Panc1 (cell line): ENCODE measurements around the gene PPIL1. TPM values are rescaled to one million over a fixed set of nuclear protein-coding genes. Genes with fewer than 3 reads are reported as not detected.

ENCODE experiments used
- ATAC-seq: fragments of 200-7000 bp; cut with Tn5 transposase; 2 replicates; pipeline ENCODE4 v1.9.1; 2020; ENCODE audit warnings: mild to moderate bottlenecking, moderate library complexity
- BruUV-seq: library from RNA; stranded (reverse); fragments of 400-500 nt; replicated peaks from 2 replicates; lab custom pipeline; 2021; lab: Mats Ljungman, UMichigan
- CTCF ChIA-PET: fragments of 300-600 bp; sonication (Branson Sonifier 250); formaldehyde crosslinking; loops from one replicate; lab custom pipeline; 2022; ENCODE audit warnings: antibody characterized with exemption; lab: Charles Lee
- POLR2A ChIA-PET: fragments of 300-600 bp; sonication (Branson Sonifier 250); formaldehyde crosslinking; loops from one replicate; lab custom pipeline; 2022; ENCODE audit warnings: antibody characterized with exemption; lab: Charles Lee
- DNase-seq: peaks from one replicate; pipeline ENCODE4 v3.0.0-alpha.2; 2010; ENCODE audit warnings: low read depth, low spot score
- H3K27ac ChIP-seq: 2 replicates; pipeline ENCODE4 v1.5.1; 2011; ENCODE audit warnings: mild to moderate bottlenecking, low read length, inconsistent platforms
- H3K27me3 ChIP-seq: fragments of 200-500 bp; sonication (Bioruptor generic); 2 replicates; pipeline ENCODE4 v1.6.0; 2014; ENCODE audit warnings: low read length, inconsistent platforms; ENCODE audit not compliant: control insufficient read depth, insufficient read depth
- H3K36me3 ChIP-seq: fragments of 200-500 bp; sonication (Bioruptor generic); 2 replicates; pipeline ENCODE4 v1.5.1; 2014; ENCODE audit warnings: inconsistent platforms, mild to moderate bottlenecking, low read length, moderate library complexity; ENCODE audit not compliant: control insufficient read depth, insufficient read depth
- H3K4me1 ChIP-seq: 2 replicates; pipeline ENCODE4 v1.5.1; 2011; ENCODE audit warnings: inconsistent platforms, mild to moderate bottlenecking, low read length, moderate library complexity; ENCODE audit not compliant: control insufficient read depth, insufficient read depth
- H3K4me3 ChIP-seq, 2 experiments: 2 replicates each; pipeline ENCODE4 v1.5.1; 2011 to 2012; ENCODE audit warnings: low read depth in 2 of 2, low read length in 2 of 2, mild to moderate bottlenecking in 2 of 2, inconsistent platforms in 1 of 2, moderate library complexity in 1 of 2
- H3K9me3 ChIP-seq: fragments of 200-500 bp; sonication (Bioruptor generic); 2 replicates; pipeline ENCODE4 v1.5.1; 2014; ENCODE audit warnings: low read depth, mild to moderate bottlenecking, inconsistent platforms, low read length, moderate library complexity; ENCODE audit not compliant: control insufficient read depth, insufficient read depth
- CTCF ChIP-seq: fragments of 450-650 bp; IDR thresholded peaks from 2 replicates; pipeline ENCODE4 v1.5.1; 2017; ENCODE audit warnings: mild to moderate bottlenecking
- POLR2AphosphoS5 ChIP-seq: IDR thresholded peaks from 2 replicates; pipeline ENCODE4 v1.6.1; 2012; ENCODE audit warnings: mild to moderate bottlenecking, low read depth, low read length, moderate library complexity
- REST ChIP-seq, 2 experiments: IDR thresholded peaks; 2 replicates each; pipeline ENCODE4 v1.6.1; 2011 to 2012; ENCODE audit warnings: low read depth in 2 of 2, control low read depth in 1 of 2, low read length in 1 of 2, mild to moderate bottlenecking in 1 of 2, moderate library complexity in 1 of 2; ENCODE audit not compliant: insufficient read depth in 1 of 2
- SIN3A ChIP-seq: IDR thresholded peaks from 2 replicates; pipeline ENCODE4 v1.6.1; 2012; ENCODE audit warnings: low read depth, mild to moderate bottlenecking, low read length, moderate library complexity, borderline replicate concordance; ENCODE audit not compliant: insufficient read depth
- TCF7L2 ChIP-seq: IDR thresholded peaks from 2 replicates; pipeline ENCODE4 v1.6.1; 2011; ENCODE audit warnings: mild to moderate bottlenecking, low read depth, low read length, inconsistent platforms
- in situ Hi-C: cut with HindIII; loops from 2 replicates; pipeline ENCODE4 v1.10.0; 2016; ENCODE audit warnings: low sequenced_read_pairs, low pct_unique_long_range_greater_than_20kb
- intact Hi-C: fragments of 100-400 bp; cut with micrococcal nuclease; formaldehyde crosslinking; loops from one replicate; pipeline ENCODE4 v1.10.0; 2022; ENCODE audit not compliant: unreplicated experiment
- total RNA-seq: library from RNA; stranded (reverse); gene quantifications from one replicate; pipeline ENCODE4 v1.2.1, GENCODE V29; 2021; ENCODE audit not compliant: unreplicated experiment

The PPIL1 gene
- total RNA-seq, 1 experiment from 2014 or later: 44.1 TPM

GRCh38 chr6:36824253-36824652 lies 50.4 kb downstream of the PPIL1 start:
- POLR2A ChIA-PET: no interaction called here
- no peak for DNase-seq
- CTCF ChIA-PET: no interaction called here
- intact Hi-C loops (no loop called here), in situ Hi-C loops (no loop called here)
- BruUV-seq: no TSS peak
- no peaks in the 10 kb centered on the region for H3K9me3 ChIP-seq
- H3K27ac ChIP-seq: no peak overlapping the region
- no peak overlapping the region for H3K4me3 ChIP-seq
- no peak for TF ChIP-seq TCF7L2
- H3K4me1 ChIP-seq: peaks cover 5% of the 10 kb centered on the region; the same call in 1 of the 2 replicates
- H3K36me3 ChIP-seq: no peaks in the 10 kb centered on the region
- ATAC-seq: no peak
- H3K27me3 ChIP-seq: no peaks in the 10 kb centered on the region

- no TSS peak for BruUV-seq
- H3K27ac ChIP-seq: no peak overlapping the region
- no peak for DNase-seq
- TF ChIP-seq SIN3A (no peak), TCF7L2 (no peak), CTCF (no peak), POLR2AphosphoS5 (no peak), REST (IDR thresholded peaks at IDR 0.05; ENCODE audit: insufficient read depth in 1 of 2, low read depth in 2 of 2, low read length in 1 of 2) (no peak)
- no peaks in the 10 kb centered on the region for H3K27me3 ChIP-seq
- no peak for ATAC-seq
- no peak overlapping the region for H3K4me3 ChIP-seq
- H3K4me1 ChIP-seq: peaks cover 5% of the 10 kb centered on the region; the same call in 1 of the 2 replicates
- POLR2A ChIA-PET: no interaction called here
- in situ Hi-C loops (no loop called here), intact Hi-C loops (no loop called here)
- H3K36me3 ChIP-seq: no peaks in the 10 kb centered on the region
- no peaks in the 10 kb centered on the region for H3K9me3 ChIP-seq
- CTCF ChIA-PET: no interaction called here
Observed at GRCh38 chr6:36823421-36824096, 51.0 kb downstream of the PPIL1 start.

- TF ChIP-seq SIN3A: no peak
- BruUV-seq: no TSS peak
- Histone ChIP-seq H3K4me1 (peaks cover 4% of the 10 kb centered on the region; the same call in 1 of the 2 replicates), H3K36me3 (no peaks in the 10 kb centered on the region), H3K27me3 (no peaks in the 10 kb centered on the region), H3K4me3 (no peak overlapping the region), H3K9me3 (no peaks in the 10 kb centered on the region), H3K27ac (no peak overlapping the region)
- in situ Hi-C loops (no loop called here), intact Hi-C loops (no loop called here)
- no peak for ATAC-seq
- POLR2A ChIA-PET: no interaction called here
- CTCF ChIA-PET: no interaction called here
- no peak for DNase-seq
Observed at GRCh38 chr6:36822506-36823269, 51.9 kb downstream of the PPIL1 start.
